Right renal pelvis (tissue), 4 donors: Measurements from ENCODE around the gene RANBP9. TPM values are rescaled to one million over a fixed set of nuclear protein-coding genes. Genes with fewer than 3 reads are reported as not detected.

ENCODE experiments used
- DNase-seq, 4 donors: peaks; one replicate each; pipeline ENCODE4 v3.0.0-alpha.2; 2013; ENCODE audit warnings: low read depth in 4 of 4, low spot score in 3 of 4, missing footprints in 1 of 4
- polyA plus RNA-seq, 4 donors: library from polyadenylated mRNA; unstranded; fragments of 120-200 nt; gene quantifications; one replicate each; pipeline ENCODE4 v1.2.1, GENCODE V29; 2013; ENCODE audit not compliant: insufficient read length in 4 of 4

The RANBP9 gene
- polyA plus RNA-seq, 4 donors, result 39.5 to 52.5 (median 49.9) TPM

DNA sequence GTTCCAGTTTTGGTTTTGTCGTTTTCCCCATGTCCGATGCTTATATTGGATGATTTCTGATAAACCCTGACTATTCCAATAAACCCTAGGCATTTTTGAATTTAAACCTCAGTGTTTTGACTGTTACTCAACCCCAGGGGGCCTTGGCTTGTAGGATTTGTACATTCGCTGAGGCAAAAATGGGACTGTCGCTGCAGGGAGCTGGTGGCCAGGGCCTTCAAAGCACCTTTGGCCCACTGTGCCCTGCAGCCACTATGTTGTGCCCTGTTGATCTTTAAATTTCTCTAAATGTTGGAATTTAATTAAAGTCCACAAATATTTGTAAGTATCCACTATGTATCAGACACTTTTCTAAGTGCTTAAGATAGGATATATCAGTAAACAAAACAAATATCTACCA is 106.0 kb downstream of the RANBP9 start:
- no peak for DNase-seq

DNA sequence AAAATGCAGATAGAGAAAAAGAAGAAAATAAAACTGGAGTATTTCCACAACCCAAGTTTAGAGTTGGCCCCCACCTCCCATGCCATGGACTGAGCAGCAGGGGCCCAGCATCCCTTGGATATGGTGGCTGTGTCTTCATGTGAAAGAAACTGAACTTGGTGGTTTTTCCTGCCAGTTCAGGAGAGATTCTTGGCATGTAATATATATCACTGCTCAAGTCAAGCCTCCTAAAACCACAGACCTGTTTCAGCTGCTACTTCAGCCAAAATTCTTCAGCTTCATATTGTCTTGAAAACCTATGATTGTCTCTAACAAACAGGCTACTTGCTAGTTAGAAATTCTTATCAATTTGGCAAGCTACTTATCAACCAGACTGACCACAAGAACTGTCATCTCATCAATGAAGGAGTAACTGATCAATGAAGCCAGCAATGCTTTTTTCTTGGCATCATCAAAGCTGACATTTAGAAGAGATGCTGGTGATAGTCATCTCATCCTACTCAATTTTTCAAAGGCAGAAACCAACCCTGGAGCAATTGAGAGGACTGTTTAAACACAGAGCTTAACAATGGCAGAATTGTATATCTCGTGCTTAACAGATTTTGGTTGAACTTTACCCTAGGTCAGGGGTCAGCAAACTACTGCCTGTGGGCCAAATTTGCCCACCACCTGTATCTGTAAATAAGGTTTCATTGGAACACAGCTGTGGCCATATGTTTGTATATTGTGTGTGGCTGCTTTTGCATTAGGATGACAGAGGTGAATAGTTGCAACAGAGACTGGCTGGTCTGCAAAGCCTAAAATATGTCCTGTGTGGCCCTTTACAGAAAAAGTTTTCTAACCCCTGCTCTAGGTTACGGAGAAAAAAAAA is 106.9 kb downstream of the RANBP9 start:
- DNase-seq, result no peak

DNA sequence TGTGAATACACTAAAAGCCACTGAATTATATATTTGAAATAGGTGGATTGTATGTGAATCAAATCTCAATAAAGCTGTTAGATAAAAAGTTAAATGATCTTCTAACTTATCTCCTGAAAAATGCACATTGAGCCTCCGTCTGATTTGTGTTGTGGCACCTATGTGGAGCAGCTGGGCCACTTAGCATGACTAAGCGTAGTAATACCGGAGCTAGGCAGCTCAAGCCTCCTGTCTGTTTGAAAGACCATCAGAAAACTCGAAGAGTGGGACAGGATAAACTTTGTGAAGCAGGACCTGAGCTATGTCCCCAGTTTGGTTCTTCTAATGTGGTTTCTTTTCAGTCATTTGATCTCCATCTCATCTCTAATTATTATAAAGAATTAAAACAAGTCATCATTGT is 107.5 kb downstream of the RANBP9 start:
- no peak for DNase-seq

DNA sequence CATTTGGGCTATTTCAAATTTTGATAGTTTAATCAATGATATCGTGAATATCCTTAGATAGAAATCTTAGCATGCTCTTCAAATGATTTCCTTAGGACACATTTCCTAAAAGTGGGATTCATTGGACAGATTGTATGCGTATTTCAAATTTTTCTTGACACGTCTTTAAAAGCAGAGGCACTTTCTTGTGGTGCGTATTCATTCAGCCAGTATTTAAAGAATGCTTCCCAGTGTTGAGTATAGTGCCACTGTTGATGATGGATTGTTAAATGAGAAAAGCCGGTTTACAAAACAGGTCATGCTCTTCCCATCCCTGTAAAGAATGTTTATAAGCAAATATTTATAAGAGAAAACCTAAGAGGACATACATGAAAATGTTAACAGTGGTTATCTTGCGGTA is 111.6 kb downstream of the RANBP9 start:
- no peak for DNase-seq

DNA sequence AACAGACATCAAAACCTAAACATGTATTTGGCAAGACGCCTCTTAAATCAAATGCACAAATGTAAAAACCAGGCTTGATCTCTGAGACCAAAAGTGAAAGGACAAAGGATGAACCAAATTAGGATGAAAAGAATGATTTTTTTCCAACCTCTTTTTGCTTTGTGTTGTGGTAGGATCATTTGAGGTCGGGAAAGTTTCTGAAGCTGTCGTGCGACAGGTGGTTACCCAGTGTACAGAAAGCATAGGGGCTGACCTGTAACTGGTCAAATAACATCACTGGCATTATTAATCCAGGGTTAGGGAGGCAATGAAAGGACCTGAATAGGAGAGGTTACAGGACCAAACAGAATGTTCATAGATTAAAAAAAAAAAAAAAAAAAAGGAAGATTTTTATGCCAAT is 114.6 kb downstream of the RANBP9 start:
- DNase-seq, result no peak

DNA sequence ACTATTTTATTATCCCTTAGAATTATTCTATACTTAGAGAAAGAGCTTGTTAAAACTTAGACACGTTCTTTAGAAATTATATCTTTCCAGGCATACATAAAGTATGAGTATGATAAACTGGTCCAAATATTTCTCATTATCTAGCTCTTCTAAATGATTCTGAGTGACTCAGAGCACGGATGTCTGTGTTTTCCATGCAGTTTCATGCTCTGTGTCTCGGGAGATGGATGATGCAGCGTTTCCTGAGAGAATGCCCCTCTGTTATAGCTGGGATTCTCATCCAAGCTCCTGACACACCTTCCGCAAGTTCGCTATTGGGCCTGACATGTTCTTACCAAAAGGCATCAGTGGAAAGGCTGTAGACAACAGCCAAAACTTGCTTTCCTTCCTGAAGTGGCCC is 117.9 kb downstream of the RANBP9 start:
- no peak for DNase-seq

DNA sequence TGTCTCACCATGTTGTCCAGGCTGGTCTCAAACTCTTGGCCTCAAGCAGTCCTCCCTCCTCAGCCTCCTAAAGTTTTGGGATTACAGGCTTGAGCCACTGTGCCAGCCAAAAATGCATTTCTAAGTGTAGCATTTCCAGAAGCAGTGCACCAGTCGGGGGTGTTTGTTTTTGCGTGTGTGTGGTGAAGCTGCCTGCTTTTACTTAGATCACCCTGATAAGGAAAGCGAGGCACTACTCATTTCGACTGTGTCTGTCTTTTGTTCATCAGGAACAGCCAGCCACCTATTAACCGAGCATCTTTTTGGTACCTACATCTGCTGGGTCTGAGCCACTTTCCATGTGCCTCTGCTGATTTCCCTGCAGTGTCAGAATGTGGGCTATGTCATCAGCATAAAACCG is 118.5 kb downstream of the RANBP9 start:
- DNase-seq, result no peak

DNA sequence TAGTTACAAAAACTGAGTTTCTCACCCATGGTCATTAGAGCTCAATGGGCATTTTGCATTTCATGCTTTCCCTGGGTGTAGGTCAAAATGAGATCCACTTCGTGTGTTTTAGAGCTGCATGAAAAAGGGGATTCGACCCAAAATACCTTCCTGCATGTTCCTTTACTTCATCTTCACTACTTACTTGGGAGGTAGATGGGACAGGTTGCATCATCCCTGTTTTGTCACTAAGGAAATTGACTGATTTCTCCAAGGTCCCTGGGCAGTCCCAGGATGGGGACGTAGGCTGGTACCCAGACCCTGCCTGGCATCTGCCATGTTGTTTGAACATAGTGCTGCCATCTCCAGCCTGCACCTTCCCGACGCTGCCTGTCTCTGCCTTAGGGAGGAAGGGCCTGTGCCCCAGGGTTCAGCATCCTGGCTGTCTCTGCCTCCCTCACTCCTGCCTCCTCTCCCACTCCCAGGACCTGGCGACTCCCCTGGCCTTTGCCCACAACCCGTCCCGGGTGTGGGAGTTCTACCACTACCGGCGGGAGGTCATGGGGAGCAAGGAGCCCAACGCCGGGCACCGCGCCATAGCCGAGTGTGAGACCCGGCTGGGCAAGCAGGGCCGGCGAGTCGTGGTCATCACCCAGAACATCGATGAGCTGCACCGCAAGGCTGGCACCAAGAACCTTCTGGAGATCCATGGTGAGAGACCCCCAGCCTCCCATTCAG is 120.3 kb downstream of the RANBP9 start:
- DNase-seq, result no peak

DNA sequence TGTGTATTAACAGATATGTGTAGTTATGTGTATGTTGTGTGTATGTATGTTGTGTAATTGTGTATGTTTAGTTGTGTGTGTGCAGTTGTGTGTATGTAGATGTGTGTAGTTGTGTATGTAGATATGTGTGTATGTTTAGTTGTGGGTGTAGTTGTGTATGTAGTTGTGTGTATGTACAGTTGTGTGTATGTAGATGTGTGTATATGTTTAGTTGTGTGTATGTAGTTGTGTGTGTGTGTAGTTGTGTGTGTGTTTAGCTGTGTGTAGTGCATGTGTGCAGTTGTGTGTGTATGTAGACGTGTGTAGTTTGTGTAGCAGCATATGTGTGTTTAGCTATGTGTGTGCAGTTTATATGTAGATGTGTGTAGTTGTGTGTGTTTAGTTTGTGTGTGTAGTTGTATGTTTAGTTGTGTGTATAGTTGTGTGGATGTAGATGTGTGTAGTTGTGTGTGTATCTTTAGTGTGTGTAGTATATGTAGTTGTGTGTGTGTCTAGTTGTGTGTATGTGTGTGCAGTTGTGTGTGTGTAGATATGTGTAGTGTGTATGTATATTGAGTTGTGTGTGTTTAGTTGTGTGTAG is 121.0 kb downstream of the RANBP9 start:
- no peak for DNase-seq

DNA sequence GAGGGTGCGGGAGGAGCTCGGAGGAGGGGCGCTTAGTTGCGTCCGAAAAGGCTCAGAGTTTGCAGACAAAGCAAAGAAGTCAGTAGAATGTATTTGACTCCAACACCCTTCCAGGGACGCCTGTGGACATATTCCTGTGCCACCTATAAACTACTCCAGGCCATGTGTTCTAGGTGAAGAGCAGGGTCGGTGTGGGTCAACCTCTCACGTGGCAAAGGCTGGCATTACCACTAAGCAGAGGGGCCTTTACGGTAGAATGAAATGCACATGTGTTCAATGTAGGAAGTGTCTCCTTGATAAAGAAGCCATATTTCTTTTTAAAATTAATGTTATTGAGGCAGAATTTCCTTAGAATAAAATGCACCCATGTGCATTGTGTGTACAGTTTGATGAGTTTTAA is 121.8 kb downstream of the RANBP9 start:
- no peak for DNase-seq

DNA sequence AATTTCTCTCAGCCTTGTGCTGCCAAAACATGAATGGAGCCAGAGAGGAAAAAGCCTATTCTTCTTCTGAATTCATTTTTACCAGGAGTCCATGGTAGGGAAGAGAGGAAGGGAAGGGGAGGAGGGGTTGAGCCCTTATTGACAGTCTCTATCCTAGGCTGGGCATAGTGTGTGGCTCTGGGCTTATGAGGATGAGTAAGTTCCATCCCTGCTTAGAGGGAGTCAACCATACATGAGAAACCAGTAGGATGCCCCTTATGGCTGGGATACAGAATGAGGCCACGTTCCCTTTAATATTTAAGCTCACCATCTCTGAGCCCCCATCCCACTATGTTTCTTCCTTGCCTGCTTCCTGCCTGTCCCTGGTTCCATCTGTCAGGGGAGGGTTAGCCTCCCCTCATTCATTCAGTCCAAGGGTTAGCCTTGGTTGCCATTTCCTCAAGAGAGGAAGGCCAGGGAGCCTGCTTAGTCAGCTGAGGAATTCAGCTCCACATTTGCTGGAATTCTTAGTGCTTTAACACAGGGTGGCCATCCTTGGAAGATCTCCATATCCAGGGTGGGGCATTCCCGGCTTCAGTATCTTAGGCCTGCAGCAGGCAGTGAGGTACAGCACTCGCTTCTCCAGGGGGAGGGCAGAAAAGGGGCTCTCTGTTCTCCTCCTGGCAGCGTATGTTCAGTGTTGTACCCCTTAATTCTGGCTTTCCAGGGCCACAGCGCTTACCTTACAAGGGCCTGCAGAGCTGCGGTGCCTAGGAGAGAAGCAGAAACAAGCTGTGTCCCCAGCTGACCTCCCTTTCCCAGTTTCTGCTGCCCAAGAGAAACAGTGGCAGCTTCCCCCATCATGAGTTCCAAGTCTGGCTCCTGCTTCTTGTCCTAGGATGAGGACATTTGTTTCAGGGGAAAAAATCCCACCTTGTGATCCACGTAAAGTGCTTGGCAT is 124.8 kb downstream of the RANBP9 start:
- no peak for DNase-seq

DNA sequence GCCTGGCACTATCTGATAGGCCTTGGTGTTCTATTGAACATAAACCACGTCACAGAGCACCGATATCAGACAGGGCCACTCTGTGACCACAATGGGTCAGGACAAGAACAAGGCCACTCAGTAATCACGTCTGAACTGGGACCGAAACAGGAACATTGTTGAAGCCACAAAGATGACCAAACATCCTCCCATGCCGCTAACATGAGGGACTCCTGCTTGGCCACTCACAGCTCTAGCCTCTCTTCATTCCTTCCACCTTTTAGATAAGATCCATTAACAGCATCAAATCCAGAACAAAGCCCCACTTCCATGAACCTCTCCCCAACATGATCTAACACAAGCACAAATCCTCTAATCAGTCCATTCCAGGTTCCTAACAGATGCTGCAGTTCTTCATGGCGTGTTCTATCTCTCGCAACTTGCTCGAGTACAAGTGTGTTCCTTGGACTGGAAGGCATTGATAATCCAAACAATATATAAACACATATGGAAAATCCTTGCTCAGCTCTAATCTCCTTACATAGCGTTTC is 129.9 kb downstream of the RANBP9 start:
- no peak for DNase-seq

DNA sequence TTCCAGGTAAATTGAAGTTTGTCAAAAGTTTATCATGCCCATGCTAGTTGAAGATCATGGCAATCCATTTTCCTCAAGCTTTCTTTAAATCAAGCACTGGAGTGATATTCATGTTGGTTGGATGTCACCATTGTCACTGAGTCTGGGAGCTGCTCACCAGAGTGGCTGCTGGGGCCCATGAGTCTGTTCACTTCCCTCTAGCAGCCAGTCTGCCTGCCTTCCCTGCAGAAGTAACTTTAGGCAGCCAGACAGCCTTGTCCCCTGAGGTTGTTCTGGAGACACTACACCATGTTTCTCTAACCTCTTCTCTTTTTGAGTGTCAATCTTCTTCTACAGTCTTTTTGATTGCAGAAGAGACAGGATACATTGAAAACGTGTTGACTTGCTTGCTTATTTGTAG is 131.7 kb downstream of the RANBP9 start:
- no peak for DNase-seq

DNA sequence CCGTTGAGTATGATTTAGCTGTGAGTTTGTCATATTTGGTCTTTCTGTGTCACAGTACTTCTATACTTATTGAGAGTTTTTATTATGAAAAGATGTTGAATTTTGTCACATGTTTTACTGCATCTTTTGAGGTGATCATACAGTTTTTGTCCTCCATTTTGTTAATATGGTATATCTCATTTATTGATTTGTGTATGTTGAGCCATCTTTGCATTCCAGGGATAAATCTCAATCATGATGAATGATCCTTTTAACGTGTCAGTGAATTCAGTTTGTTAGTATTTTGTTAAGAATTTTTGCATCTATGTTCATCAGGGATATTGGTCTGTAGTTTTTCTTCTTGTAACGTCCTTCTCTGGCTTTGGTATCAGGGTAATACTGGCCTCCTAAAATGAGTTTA is 133.7 kb downstream of the RANBP9 start:
- no peak for DNase-seq

DNA sequence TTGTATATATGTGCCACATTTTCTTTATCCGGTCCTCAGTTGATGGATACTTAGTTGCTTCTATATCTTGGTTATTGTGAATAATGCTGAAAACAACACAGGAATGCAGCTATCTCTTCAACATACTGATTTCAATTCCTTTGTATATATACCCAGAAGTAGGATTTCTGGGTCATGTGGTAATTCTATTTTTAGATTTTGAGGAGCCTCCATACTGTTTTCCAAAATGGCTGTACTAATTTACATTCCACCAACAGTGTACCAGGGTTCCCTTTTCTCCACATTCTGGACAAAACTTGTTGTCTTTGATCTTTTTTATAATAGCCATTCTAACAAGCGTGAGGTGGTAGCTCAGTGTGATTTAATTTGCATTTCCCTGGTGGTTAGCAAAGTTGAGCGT is 135.6 kb downstream of the RANBP9 start:
- no peak for DNase-seq

DNA sequence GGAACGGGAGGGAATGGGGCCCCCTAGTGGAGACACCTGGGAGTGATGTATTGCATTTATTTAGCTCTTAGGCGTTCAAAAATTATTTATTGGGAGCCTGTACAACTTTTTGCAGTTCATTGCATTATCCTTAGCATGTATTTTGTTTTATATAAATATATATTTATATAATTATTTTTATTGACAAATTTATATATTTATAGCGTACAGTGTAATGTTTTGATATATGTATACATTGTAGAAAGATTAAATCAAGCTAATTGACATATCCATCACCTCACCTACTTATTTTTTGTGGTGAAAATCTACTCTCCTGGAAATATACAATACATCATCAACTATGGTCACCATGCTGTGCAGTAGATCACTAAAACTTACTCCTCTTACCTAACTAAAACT is 136.3 kb downstream of the RANBP9 start:
- no peak for DNase-seq

DNA sequence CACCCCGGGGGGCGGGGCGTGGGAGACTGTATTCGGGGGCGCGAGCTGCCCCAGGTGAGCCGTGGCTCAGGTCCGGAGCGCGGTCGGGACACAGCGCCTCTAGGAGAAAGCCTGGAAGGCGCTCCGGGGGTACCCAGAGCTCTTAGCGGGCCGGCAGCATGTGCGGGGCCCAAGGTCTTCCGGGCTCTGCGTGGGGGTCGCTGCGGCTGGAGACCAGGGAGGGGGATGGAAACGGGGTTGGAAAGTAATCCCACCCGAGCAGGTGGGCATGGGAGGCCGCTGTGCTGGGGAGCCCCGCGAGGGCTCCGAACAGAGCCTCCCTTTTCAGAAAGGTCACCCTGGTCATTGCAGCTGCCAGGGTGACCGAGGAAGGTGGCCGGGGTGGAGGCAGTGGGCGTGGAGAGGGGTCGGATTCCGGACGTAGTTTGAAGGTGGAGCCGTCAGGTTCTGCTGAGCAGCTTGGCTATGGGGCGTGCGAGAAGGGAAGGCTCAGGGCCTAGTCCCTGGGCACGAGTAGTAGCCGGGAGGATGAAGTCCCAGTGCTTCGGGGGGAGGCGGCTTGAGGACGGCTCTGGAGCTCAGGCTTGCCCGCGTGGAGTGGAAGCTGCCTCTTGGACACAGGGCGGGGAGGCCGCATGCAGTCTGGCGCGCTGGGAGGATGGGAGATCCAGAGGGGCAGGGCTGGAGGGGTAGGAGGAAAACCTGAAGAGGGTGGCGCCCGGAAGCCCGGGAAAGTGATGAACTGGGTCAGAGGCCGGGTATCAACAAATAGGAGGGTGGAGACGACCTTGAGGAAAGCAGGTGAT is 136.9 kb downstream of the RANBP9 start, which contains the start of gene SIRT5:
Gene SIRT5 (plus strand): TSS at position 31 of the 806 bp plus-strand sequence. CDS start 9,510 bp downstream, outside the sequence.
- peak; percentile 50 to 69 (median 60) for DNase-seq

DNA sequence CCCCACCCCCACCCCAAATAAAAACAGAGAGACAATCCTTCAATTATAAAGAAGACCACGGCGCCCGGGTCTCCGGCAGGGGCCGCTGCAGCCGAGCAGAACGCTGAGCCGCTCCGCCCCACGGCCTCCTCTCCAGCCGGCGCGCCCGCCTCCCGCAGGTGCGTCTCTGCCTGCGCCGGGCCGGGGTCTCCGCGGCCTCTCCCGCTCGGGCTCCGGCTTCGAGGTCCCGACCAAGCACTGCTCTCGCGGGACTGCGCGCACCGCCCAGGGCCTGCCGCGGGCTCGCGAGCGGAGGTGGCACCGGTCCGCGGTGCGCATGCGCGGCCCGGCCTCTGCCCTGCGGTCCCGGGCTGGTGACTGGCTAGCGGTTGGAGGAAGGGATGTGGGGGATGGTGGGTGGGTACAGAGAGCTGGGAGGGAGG is 137.5 kb downstream of the RANBP9 start:
- peak; percentile 83 to 90 (median 88) for DNase-seq

DNA sequence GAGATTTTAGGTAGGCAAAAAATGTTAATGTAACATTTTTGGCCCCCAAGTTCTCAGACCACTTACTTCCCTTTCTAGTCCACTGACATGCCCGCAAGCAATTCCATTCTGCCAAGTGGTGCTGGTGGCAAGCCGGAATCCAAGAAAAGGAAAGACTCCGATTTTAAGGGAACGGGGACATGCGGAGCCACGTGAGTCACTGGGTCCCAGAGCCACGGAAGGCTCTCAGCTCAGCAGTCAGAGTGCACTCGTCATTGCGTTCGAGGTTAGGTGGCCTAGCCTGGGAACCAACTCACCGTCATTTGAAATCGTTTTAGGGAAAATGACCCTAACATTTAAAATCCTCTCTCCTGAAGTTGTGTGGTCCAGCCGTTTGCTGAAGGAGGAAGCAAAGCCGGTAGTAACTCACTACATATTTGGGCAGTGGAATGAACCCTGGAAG is 137.9 kb downstream of the RANBP9 start:
- DNase-seq, result peak in 2 of 4 donors; percentile 10 to 12
